Mesendoderm (in vitro differentiated cells): ENCODE results near the gene NRDC.
"Not testable (repeated sequence)": the region's sequence is repeated elsewhere in the genome, so short reads cannot be mapped to it uniquely, and the experiment has no call there.

Source experiments
- DNase-seq: peaks from one replicate; pipeline ENCODE4 v3.0.0; 2013
- H2AK5ac ChIP-seq: 2 replicates; pipeline ENCODE4 v1.6.1; 2013; ENCODE audit warnings: low read length, inconsistent platforms
- H2BK120ac ChIP-seq: 2 replicates; pipeline ENCODE4 v1.6.1; 2013; ENCODE audit warnings: low read depth, mild to moderate bottlenecking, low read length, moderate library complexity, mixed read lengths
- H2BK15ac ChIP-seq: replicated peaks from 2 replicates; pipeline ENCODE4 v1.6.1; 2013; ENCODE audit warnings: low read depth, mild to moderate bottlenecking, moderate library complexity
- H2BK5ac ChIP-seq: 2 replicates; pipeline ENCODE4 v1.6.1; 2013; ENCODE audit warnings: low read length, inconsistent platforms
- H3K18ac ChIP-seq: 2 replicates; pipeline ENCODE4 v1.6.1; 2013; ENCODE audit warnings: mild to moderate bottlenecking, low read length, mixed read lengths
- H3K23ac ChIP-seq: one replicate; pipeline ENCODE4 v1.6.1; 2013; ENCODE audit warnings: low read length
- H3K27ac ChIP-seq: 2 replicates; pipeline ENCODE4 v1.5.1; 2013; ENCODE audit warnings: low read depth, mild to moderate bottlenecking, inconsistent platforms, low read length, moderate library complexity
- H3K27me3 ChIP-seq: 2 replicates; pipeline ENCODE4 v1.6.1; 2013; ENCODE audit warnings: low read length, control low read depth, mild to moderate bottlenecking, inconsistent platforms; ENCODE audit not compliant: insufficient read depth, poor library complexity
- H3K36me3 ChIP-seq: 2 replicates; pipeline ENCODE4 v1.6.1; 2013; ENCODE audit warnings: low read length, inconsistent platforms; ENCODE audit not compliant: control insufficient read depth, insufficient read depth
- H3K4ac ChIP-seq: one replicate; pipeline ENCODE4 v1.6.1; 2013; ENCODE audit warnings: low read depth, mild to moderate bottlenecking, low read length, moderate library complexity
- H3K4me1 ChIP-seq: 2 replicates; pipeline ENCODE4 v1.6.1; 2013; ENCODE audit warnings: low read depth, low read length, inconsistent platforms; ENCODE audit not compliant: control insufficient read depth
- H3K4me2 ChIP-seq: 2 replicates; pipeline ENCODE4 v1.6.1; 2013; ENCODE audit warnings: low read length
- H3K4me3 ChIP-seq: 2 replicates; pipeline ENCODE4 v1.5.1; 2013; ENCODE audit warnings: mild to moderate bottlenecking, low read length
- H3K56ac ChIP-seq: one replicate; pipeline ENCODE4 v1.6.1; 2013; ENCODE audit warnings: low read length
- H3K79me1 ChIP-seq: 2 replicates; pipeline ENCODE4 v1.6.1; 2013; ENCODE audit warnings: low read length, inconsistent platforms
- H3K79me2 ChIP-seq: 2 replicates; pipeline ENCODE4 v1.6.1; 2013; ENCODE audit warnings: mild to moderate bottlenecking, low read length; ENCODE audit not compliant: control insufficient read depth, insufficient read depth
- H3K9ac ChIP-seq: 2 replicates; pipeline ENCODE4 v1.6.1; 2013; ENCODE audit warnings: low read length, inconsistent platforms
- H4K5ac ChIP-seq: one replicate; pipeline ENCODE4 v1.6.1; 2013; ENCODE audit warnings: low read length
- H4K8ac ChIP-seq: one replicate; pipeline ENCODE4 v1.6.1; 2013; ENCODE audit warnings: low read depth, mild to moderate bottlenecking, control low read depth, low read length, moderate library complexity
- WGBS: extraction: QIAGEN DNeasy Blood & Tissue Kit; methylation state at CpG from one replicate; pipeline ENCODE4 v1.1.7; 2013; ENCODE audit warnings: low lambda C conversion rate, missing lambda C conversion rate; ENCODE audit not compliant: insufficient coverage; ENCODE audit errors: extremely low coverage; 5-methylcytosine and 5-hydroxymethylcytosine counted together

Gene NRDC

GRCh38 chr1:51819021-51819420, 59.5 kb downstream of the NRDC start:
- H2BK120ac ChIP-seq, H3K4me2 ChIP-seq, H3K4ac ChIP-seq, H3K79me2 ChIP-seq, H3K36me3 ChIP-seq, H3K79me1 ChIP-seq, H3K9ac ChIP-seq, H3K56ac ChIP-seq, H4K8ac ChIP-seq, DNase-seq, H3K4me1 ChIP-seq, H2BK5ac ChIP-seq, H3K27me3 ChIP-seq, H4K5ac ChIP-seq, H2BK15ac ChIP-seq, H3K23ac ChIP-seq, H3K4me3 ChIP-seq, H3K27ac ChIP-seq, H2AK5ac ChIP-seq, H3K18ac ChIP-seq: not testable (repeated sequence)
- no CpG with 5 or more reads among the region's 9 CpGs for WGBS

GRCh38 chr1:51818487-51818886, 60.0 kb downstream of the NRDC start:
- H3K9ac ChIP-seq, result no peak overlapping the region
- no peak overlapping the region for H4K5ac ChIP-seq
- H3K27me3 ChIP-seq, result no peaks in the 10 kb centered on the region
- H3K4me3 ChIP-seq, result no peak overlapping the region
- H2BK15ac ChIP-seq, result no peak overlapping the region
- H3K36me3 ChIP-seq, result no peaks in the 10 kb centered on the region
- H3K23ac ChIP-seq, result no peak overlapping the region
- no peak overlapping the region for H4K8ac ChIP-seq
- no peak overlapping the region for H3K56ac ChIP-seq
- no peak overlapping the region for H3K27ac ChIP-seq
- no CpG with 5 or more reads among the region's 3 CpGs for WGBS
- no peak overlapping the region for H3K18ac ChIP-seq
- H3K79me2 ChIP-seq, result no peaks in the 10 kb centered on the region
- no peaks in the 10 kb centered on the region for H3K79me1 ChIP-seq
- no peak overlapping the region for H3K4ac ChIP-seq
- H3K4me1 ChIP-seq, result no peaks in the 10 kb centered on the region
- H2BK5ac ChIP-seq, result no peak overlapping the region
- no peak for DNase-seq
- no peak overlapping the region for H2BK120ac ChIP-seq
- no peak overlapping the region for H2AK5ac ChIP-seq
- no peak overlapping the region for H3K4me2 ChIP-seq

GRCh38 chr1:51814513-51814912, 64.0 kb downstream of the NRDC start:
- Histone ChIP-seq H2BK5ac (no peak overlapping the region), H3K79me1 (no peaks in the 10 kb centered on the region), H2BK15ac (no peak overlapping the region), H3K27me3 (no peaks in the 10 kb centered on the region), H2BK120ac (no peak overlapping the region), H2AK5ac (no peak overlapping the region), H3K56ac (no peak overlapping the region), H3K4ac (no peak overlapping the region), H3K9ac (no peak overlapping the region), H3K79me2 (no peaks in the 10 kb centered on the region), H3K4me3 (no peak overlapping the region), H3K27ac (no peak overlapping the region), H3K18ac (no peak overlapping the region), H3K36me3 (no peaks in the 10 kb centered on the region), H3K4me2 (no peak overlapping the region), H3K4me1 (no peaks in the 10 kb centered on the region), H4K8ac (no peak overlapping the region), H4K5ac (no peak overlapping the region), H3K23ac (no peak overlapping the region)
- DNase-seq, result no peak
- WGBS, result no CpG with 5 or more reads among the region's 1 CpG

GRCh38 chr1:51799372-51799771, 79.2 kb downstream of the NRDC start:
- Histone ChIP-seq H3K4me3 (no peak overlapping the region), H4K5ac (no peak overlapping the region), H3K27ac (no peak overlapping the region), H3K4me2 (no peak overlapping the region), H3K79me2 (no peaks in the 10 kb centered on the region), H2BK120ac (no peak overlapping the region), H2BK15ac (no peak overlapping the region), H3K4ac (no peak overlapping the region), H3K79me1 (no peaks in the 10 kb centered on the region), H3K23ac (no peak overlapping the region), H3K4me1 (no peaks in the 10 kb centered on the region), H3K9ac (no peak overlapping the region), H3K36me3 (peaks cover under 1% of the 10 kb centered on the region), H3K18ac (no peak overlapping the region), H2BK5ac (no peak overlapping the region), H3K27me3 (no peaks in the 10 kb centered on the region), H2AK5ac (no peak overlapping the region), H4K8ac (no peak overlapping the region), H3K56ac (no peak overlapping the region)
- DNase-seq, result no peak
- WGBS, result no CpG with 5 or more reads among the region's 2 CpGs

GRCh38 chr1:51794868-51795267, 83.7 kb downstream of the NRDC start:
- Histone ChIP-seq H3K27ac (no peak overlapping the region), H2AK5ac (no peak overlapping the region), H3K79me2 (no peaks in the 10 kb centered on the region), H3K23ac (no peak overlapping the region), H3K4me1 (no peaks in the 10 kb centered on the region), H3K4me2 (no peak overlapping the region), H3K27me3 (no peaks in the 10 kb centered on the region), H4K5ac (no peak overlapping the region), H4K8ac (no peak overlapping the region), H3K36me3 (peaks cover 16% of the 10 kb centered on the region), H3K4me3 (no peak overlapping the region), H3K56ac (no peak overlapping the region), H2BK120ac (no peak overlapping the region), H2BK5ac (no peak overlapping the region), H3K79me1 (no peaks in the 10 kb centered on the region), H3K18ac (no peak overlapping the region), H3K4ac (no peak overlapping the region), H3K9ac (no peak overlapping the region), H2BK15ac (no peak overlapping the region)
- no peak for DNase-seq

- no peak overlapping the region for H2AK5ac ChIP-seq
- H3K23ac ChIP-seq, result no peak overlapping the region
- H4K5ac ChIP-seq, result no peak overlapping the region
- H3K4me1 ChIP-seq, result no peaks in the 10 kb centered on the region
- H2BK120ac ChIP-seq, result no peak overlapping the region
- H3K4me3 ChIP-seq, result no peak overlapping the region
- H3K36me3 ChIP-seq, result peaks cover 19% of the 10 kb centered on the region
- WGBS, result no CpG with 5 or more reads among the region's 2 CpGs
- H2BK15ac ChIP-seq, result no peak overlapping the region
- H3K79me2 ChIP-seq, result no peaks in the 10 kb centered on the region
- no peak overlapping the region for H3K27ac ChIP-seq
- no peak for DNase-seq
- H4K8ac ChIP-seq, result no peak overlapping the region
- no peak overlapping the region for H3K9ac ChIP-seq
- no peak overlapping the region for H3K56ac ChIP-seq
- H3K4me2 ChIP-seq, result no peak overlapping the region
- H3K79me1 ChIP-seq, result no peaks in the 10 kb centered on the region
- H3K27me3 ChIP-seq, result no peaks in the 10 kb centered on the region
- no peak overlapping the region for H3K4ac ChIP-seq
- no peak overlapping the region for H2BK5ac ChIP-seq
- no peak overlapping the region for H3K18ac ChIP-seq
Measured at GRCh38 chr1:51794260-51794659, 84.3 kb downstream of the NRDC start.
